Breast epithelium (tissue), 4 donors: ENCODE measurements around the gene TRIM66. TPM values are rescaled to one million over a fixed set of nuclear protein-coding genes. Genes with fewer than 3 reads are reported as not detected.

Experiments
- DNase-seq, 2 donors: peaks; one replicate each; pipeline ENCODE4 v3.0.0-alpha.2; 2019; ENCODE audit warnings: low spot score in 2 of 2
- H3K27ac ChIP-seq, 2 donors: fragments of 200-600 bp; sonication (generic) in 1 of 2; one replicate each; pipeline ENCODE4 v1.5.1; 2016 to 2019; ENCODE audit warnings: mild to moderate bottlenecking in 1 of 2
- H3K27me3 ChIP-seq, 2 donors: fragments of 200-600 bp; sonication (generic) in 1 of 2; one replicate each; pipeline versions ENCODE4 v1.5.1 to v1.6.0; 2017 to 2019; ENCODE audit warnings: control low read depth in 1 of 2, mild to moderate bottlenecking in 1 of 2
- H3K36me3 ChIP-seq: fragments of 200-600 bp; one replicate; pipeline ENCODE4 v1.5.1; 2019
- H3K4me1 ChIP-seq, 2 donors: fragments of 200-600 bp; sonication (generic); one replicate each; pipeline ENCODE4 v1.5.1; 2016 to 2019; ENCODE audit warnings: control low read depth in 1 of 2
- H3K4me3 ChIP-seq, 3 donors: fragments of 200-600 bp; sonication (generic); 1 replicate in 2 of 3; 2 replicates in 1 of 3; pipeline ENCODE4 v1.5.1; 2016 to 2019; ENCODE audit warnings: mild to moderate bottlenecking in 3 of 3, moderate library complexity in 2 of 3
- H3K9me3 ChIP-seq, 2 donors: fragments of 200-600 bp; sonication (generic) in 1 of 2; one replicate each; pipeline ENCODE4 v1.5.1; 2016 to 2019; ENCODE audit warnings: control low read depth in 1 of 2
- CTCF ChIP-seq, 3 donors: fragments of 450-650 bp; IDR thresholded peaks; one replicate each; pipeline ENCODE4 v1.5.1; 2016 to 2017; ENCODE audit warnings: antibody characterized with exemption in 3 of 3, mild to moderate bottlenecking in 3 of 3, moderate library complexity in 3 of 3
- POLR2A ChIP-seq: fragments of 450-650 bp; IDR thresholded peaks from one replicate; pipeline ENCODE4 v1.6.1; 2016; ENCODE audit warnings: antibody characterized with exemption, mild to moderate bottlenecking, moderate library complexity
- POLR2AphosphoS5 ChIP-seq, 3 donors: sonication (generic); formaldehyde crosslinking; IDR thresholded peaks; one replicate each; pipeline ENCODE4 v1.6.1; 2017; ENCODE audit warnings: antibody characterized with exemption in 3 of 3
- intact Hi-C: fragments of 100-400 bp; cut with DNase I; formaldehyde crosslinking; loops from one replicate; pipeline ENCODE4 v1.15.1; 2023; ENCODE audit warnings: low total_unique reads
- total RNA-seq, 3 donors: library from RNA; depleted of rRNA; stranded (reverse); fragments of >200 nt; gene quantifications; one replicate each; pipeline ENCODE4 v1.1.0, GENCODE V29; 2016

The TRIM66 gene
- total RNA-seq, 3 donors from 2014 or later, result 6.6 to 12.7 (median 11.5) TPM

GRCh38 chr11:8605971-8606563, 76.4 kb downstream of the TRIM66 start:
- H3K27ac ChIP-seq, result no peak overlapping the region
- TF ChIP-seq POLR2A (no peak), POLR2AphosphoS5 (IDR thresholded peaks at IDR 0.05) (no peak), CTCF (IDR thresholded peaks at IDR 0.05) (no peak)
- H3K27me3 ChIP-seq, result no peaks in the 10 kb centered on the region
- DNase-seq, result no peak
- intact Hi-C loops, result no loop called here
- no peaks in the 10 kb centered on the region for H3K36me3 ChIP-seq
- H3K4me1 ChIP-seq, result no peaks in the 10 kb centered on the region
- no peaks in the 10 kb centered on the region for H3K9me3 ChIP-seq
- H3K4me3 ChIP-seq, result no peak overlapping the region

- no peak for TF ChIP-seq POLR2A
- TF ChIP-seq CTCF (IDR thresholded peaks at IDR 0.05), result peak in 1 of 3 donors; percentile 30
- no peaks in the 10 kb centered on the region for H3K27me3 ChIP-seq
- no peaks in the 10 kb centered on the region for H3K9me3 ChIP-seq
- no peak overlapping the region for H3K4me3 ChIP-seq
- H3K27ac ChIP-seq, result no peak overlapping the region
- H3K4me1 ChIP-seq, result no peaks in the 10 kb centered on the region
- intact Hi-C loops, result no loop called here
- DNase-seq, result no peak
- no peaks in the 10 kb centered on the region for H3K36me3 ChIP-seq
These were observed 78.3 kb downstream of the TRIM66 start for GRCh38 chr11:8604078-8604723.

DNA sequence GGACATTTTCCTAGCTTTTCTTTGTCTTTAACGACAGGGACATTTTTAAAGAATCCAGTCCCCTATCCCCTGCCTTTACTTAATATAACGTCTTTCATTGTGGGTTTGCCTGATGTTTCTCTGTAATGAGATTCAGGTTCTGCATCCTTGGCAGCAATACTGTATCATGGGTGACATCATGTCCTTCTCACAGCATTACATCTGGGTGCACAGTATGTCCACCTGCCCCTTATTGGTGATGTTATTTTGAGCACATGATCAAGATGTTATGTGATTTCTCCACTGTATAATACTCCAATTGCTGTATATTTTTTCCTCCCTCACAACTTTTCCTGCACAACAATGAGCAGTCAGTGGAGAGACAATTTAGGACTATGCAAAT, 78.8 kb downstream of the TRIM66 start:
- Histone ChIP-seq H3K27me3 (no peaks in the 10 kb centered on the region), H3K27ac (no peak overlapping the region), H3K4me1 (no peaks in the 10 kb centered on the region), H3K9me3 (no peaks in the 10 kb centered on the region), H3K4me3 (no peak overlapping the region), H3K36me3 (no peaks in the 10 kb centered on the region)
- DNase-seq, result no peak
- intact Hi-C loops, result no loop called here
- TF ChIP-seq POLR2A, result no peak
- TF ChIP-seq POLR2AphosphoS5 (IDR thresholded peaks at IDR 0.05), result no peak
- TF ChIP-seq CTCF (IDR thresholded peaks at IDR 0.05), result no peak

- intact Hi-C loops, result no loop called here
- no peaks in the 10 kb centered on the region for H3K9me3 ChIP-seq
- DNase-seq, result no peak
- H3K36me3 ChIP-seq, result no peaks in the 10 kb centered on the region
- H3K27me3 ChIP-seq, result no peaks in the 10 kb centered on the region
- H3K4me1 ChIP-seq, result no peaks in the 10 kb centered on the region
- no peak overlapping the region for H3K4me3 ChIP-seq
- no peak for TF ChIP-seq POLR2AphosphoS5 (IDR thresholded peaks at IDR 0.05)
- no peak for TF ChIP-seq POLR2A
- no peak for TF ChIP-seq CTCF (IDR thresholded peaks at IDR 0.05)
- H3K27ac ChIP-seq, result no peak overlapping the region
These were observed 80.9 kb downstream of the TRIM66 start for GRCh38 chr11:8601376-8602133.

DNA sequence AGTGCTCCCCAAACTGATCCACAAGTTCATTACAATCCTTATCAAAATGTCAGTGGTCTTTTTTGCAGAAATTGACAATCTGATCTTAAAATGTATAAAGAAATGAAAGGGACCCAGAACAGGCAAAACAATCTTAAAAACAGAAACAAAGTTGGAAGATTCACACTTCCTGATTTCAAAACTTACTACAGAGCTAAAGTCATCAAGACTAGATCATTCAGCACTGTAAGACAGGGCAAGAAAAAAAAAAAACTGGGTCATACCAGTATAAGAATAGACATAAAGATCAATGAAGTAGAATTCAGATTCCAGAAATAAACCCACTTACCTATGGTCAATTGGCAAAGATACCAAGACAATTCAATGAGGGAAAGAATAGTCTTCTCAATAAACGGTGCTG, 84.0 kb downstream of the TRIM66 start:
- peaks cover 0 to 10% of the 10 kb centered on the region in 2 donors for H3K27me3 ChIP-seq
- H3K4me3 ChIP-seq, result no peak overlapping the region
- H3K4me1 ChIP-seq, result peaks cover 0 to 5% of the 10 kb centered on the region in 2 donors
- TF ChIP-seq CTCF (IDR thresholded peaks at IDR 0.05) (no peak), POLR2AphosphoS5 (IDR thresholded peaks at IDR 0.05) (no peak), POLR2A (no peak)
- H3K27ac ChIP-seq, result no peak overlapping the region
- H3K9me3 ChIP-seq, result no peaks in the 10 kb centered on the region
- no peak for DNase-seq
- H3K36me3 ChIP-seq, result no peaks in the 10 kb centered on the region
- intact Hi-C loops, result no loop called here
